WTC11 (cell line): ENCODE measurements around the gene PRDX6. TPM values are rescaled to one million over a fixed set of nuclear protein-coding genes. Genes with fewer than 3 reads are reported as not detected.
A peak's percentile ranks its signal among the peaks of the same experiment; 100 is the strongest.
"Not testable (repeated sequence)": the region's sequence is repeated elsewhere in the genome, so short reads cannot be mapped to it uniquely, and the experiment has no call there.

Source experiments
- ATAC-seq: fragments of 200-7000 bp; cut with Tn5 transposase; 2 replicates; pipeline ENCODE4 v1.10.0; 2021; ENCODE audit warnings: mild to moderate bottlenecking, moderate library complexity
- CTCF ChIA-PET: fragments of 300-600 bp; sonication (Branson Sonifier 250); formaldehyde crosslinking; loops from one replicate; lab custom pipeline; 2021; ENCODE audit warnings: antibody characterized with exemption; lab: Charles Lee
- POLR2A ChIA-PET: fragments of 350-600 bp; sonication (Branson Sonifier 250); formaldehyde crosslinking; loops from one replicate; lab custom pipeline; 2021; ENCODE audit warnings: antibody characterized with exemption; lab: Charles Lee
- DNase-seq: peaks from one replicate; pipeline ENCODE4 v3.0.0; 2021; ENCODE audit warnings: low spot score
- H3K27ac Mint-ChIP-seq: 2 replicates; pipeline ENCODE4 v1.8.0; 2021; ENCODE audit warnings: mixed read lengths
- H3K27me3 Mint-ChIP-seq: 2 replicates; pipeline ENCODE4 v1.8.0; 2021; ENCODE audit warnings: low read depth, mild to moderate bottlenecking, moderate library complexity, mixed read lengths
- H3K36me3 Mint-ChIP-seq: 2 replicates; pipeline ENCODE4 v1.8.0; 2021; ENCODE audit warnings: mixed read lengths
- H3K4me1 Mint-ChIP-seq: 2 replicates; pipeline ENCODE4 v1.8.0; 2022; ENCODE audit warnings: mixed read lengths
- H3K4me3 Mint-ChIP-seq: 2 replicates; pipeline ENCODE4 v1.8.0; 2021; ENCODE audit warnings: mild to moderate bottlenecking, moderate library complexity, mixed read lengths
- H3K9me3 Mint-ChIP-seq: 2 replicates; pipeline ENCODE4 v1.8.0; 2021; ENCODE audit warnings: mixed read lengths
- ATF1 ChIP-seq: sonication (generic); formaldehyde crosslinking; IDR thresholded peaks from 2 replicates; pipeline ENCODE4 v1.8.1; 2023; ENCODE audit warnings: mild to moderate bottlenecking, moderate library complexity, missing genetic modification reagents
- GTF2I ChIP-seq: fragments of 250-450 bp; sonication (Bioruptor Pico); conservative IDR thresholded peaks from 2 replicates; pipeline ENCODE4 v1.4.0; 2021; ENCODE audit warnings: mild to moderate bottlenecking
- HMGXB4 ChIP-seq: sonication (generic); formaldehyde crosslinking; IDR thresholded peaks from 2 replicates; pipeline ENCODE4 v1.8.1; 2023; ENCODE audit warnings: mild to moderate bottlenecking, moderate library complexity, missing genetic modification reagents
- IRF2 ChIP-seq: sonication (generic); formaldehyde crosslinking; IDR thresholded peaks from 2 replicates; pipeline ENCODE4 v1.8.0; 2022; ENCODE audit warnings: low read depth, missing genetic modification reagents, borderline replicate concordance
- NFATC4 ChIP-seq: fragments of 250-450 bp; sonication (Bioruptor Pico); IDR thresholded peaks from 2 replicates; pipeline ENCODE4 v1.9.0; 2021; ENCODE audit warnings: mild to moderate bottlenecking
- TP53 ChIP-seq: sonication (generic); formaldehyde crosslinking; IDR thresholded peaks from 2 replicates; pipeline ENCODE4 v1.8.1; 2023; ENCODE audit warnings: mild to moderate bottlenecking, missing genetic modification reagents
- ZNF219 ChIP-seq: sonication (generic); formaldehyde crosslinking; IDR thresholded peaks from 2 replicates; pipeline ENCODE4 v1.8.0; 2023; ENCODE audit warnings: missing genetic modification reagents, mild to moderate bottlenecking, borderline replicate concordance
- total RNA-seq: library from RNA; stranded (reverse); gene quantifications from 3 replicates; pipeline ENCODE4 v1.2.3, GENCODE V29; 2021
- TF ChIP-seq, protein P1 (sequence below): fragments of 250-450 bp; sonication (Bioruptor Pico); IDR thresholded peaks from 2 replicates; pipeline ENCODE4 v1.9.0; 2021; ENCODE audit warnings: mild to moderate bottlenecking, borderline replicate concordance
- TF ChIP-seq, protein P2 (sequence below): sonication (generic); formaldehyde crosslinking; conservative IDR thresholded peaks from 2 replicates; pipeline ENCODE4 v1.8.1; 2023; ENCODE audit warnings: mild to moderate bottlenecking, low read depth, missing genetic modification reagents, moderate library complexity
- TF ChIP-seq, protein P3 (sequence below): sonication (generic); formaldehyde crosslinking; IDR thresholded peaks from 2 replicates; pipeline ENCODE4 v1.8.1; 2022; ENCODE audit warnings: missing genetic modification reagents, borderline replicate concordance
- TF ChIP-seq, protein P4 (sequence below): sonication (generic); formaldehyde crosslinking; conservative IDR thresholded peaks from 2 replicates; pipeline ENCODE4 v1.8.1; 2022; ENCODE audit warnings: mild to moderate bottlenecking, missing genetic modification reagents
- TF ChIP-seq, protein P5 (sequence below): sonication (generic); formaldehyde crosslinking; IDR thresholded peaks from 2 replicates; pipeline ENCODE4 v1.8.1; 2023; ENCODE audit warnings: mild to moderate bottlenecking, missing genetic modification reagents

PRDX6 gene
- total RNA-seq, 1 experiment from 2014 or later, result 538 TPM

GRCh38 chr1:173459885-173460284, 17.2 kb upstream of the PRDX6 start:
- peaks cover 78% of the 10 kb centered on the region for H3K36me3 Mint-ChIP-seq
- ATAC-seq, result peak; percentile 24; the same call in 1 of the 2 replicates
- no peak for TF ChIP-seq IRF2 (CRISPR knock-in tag)
- TF ChIP-seq NFATC4 (CRISPR knock-in tag), result no peak
- TF ChIP-seq, protein P1, sequence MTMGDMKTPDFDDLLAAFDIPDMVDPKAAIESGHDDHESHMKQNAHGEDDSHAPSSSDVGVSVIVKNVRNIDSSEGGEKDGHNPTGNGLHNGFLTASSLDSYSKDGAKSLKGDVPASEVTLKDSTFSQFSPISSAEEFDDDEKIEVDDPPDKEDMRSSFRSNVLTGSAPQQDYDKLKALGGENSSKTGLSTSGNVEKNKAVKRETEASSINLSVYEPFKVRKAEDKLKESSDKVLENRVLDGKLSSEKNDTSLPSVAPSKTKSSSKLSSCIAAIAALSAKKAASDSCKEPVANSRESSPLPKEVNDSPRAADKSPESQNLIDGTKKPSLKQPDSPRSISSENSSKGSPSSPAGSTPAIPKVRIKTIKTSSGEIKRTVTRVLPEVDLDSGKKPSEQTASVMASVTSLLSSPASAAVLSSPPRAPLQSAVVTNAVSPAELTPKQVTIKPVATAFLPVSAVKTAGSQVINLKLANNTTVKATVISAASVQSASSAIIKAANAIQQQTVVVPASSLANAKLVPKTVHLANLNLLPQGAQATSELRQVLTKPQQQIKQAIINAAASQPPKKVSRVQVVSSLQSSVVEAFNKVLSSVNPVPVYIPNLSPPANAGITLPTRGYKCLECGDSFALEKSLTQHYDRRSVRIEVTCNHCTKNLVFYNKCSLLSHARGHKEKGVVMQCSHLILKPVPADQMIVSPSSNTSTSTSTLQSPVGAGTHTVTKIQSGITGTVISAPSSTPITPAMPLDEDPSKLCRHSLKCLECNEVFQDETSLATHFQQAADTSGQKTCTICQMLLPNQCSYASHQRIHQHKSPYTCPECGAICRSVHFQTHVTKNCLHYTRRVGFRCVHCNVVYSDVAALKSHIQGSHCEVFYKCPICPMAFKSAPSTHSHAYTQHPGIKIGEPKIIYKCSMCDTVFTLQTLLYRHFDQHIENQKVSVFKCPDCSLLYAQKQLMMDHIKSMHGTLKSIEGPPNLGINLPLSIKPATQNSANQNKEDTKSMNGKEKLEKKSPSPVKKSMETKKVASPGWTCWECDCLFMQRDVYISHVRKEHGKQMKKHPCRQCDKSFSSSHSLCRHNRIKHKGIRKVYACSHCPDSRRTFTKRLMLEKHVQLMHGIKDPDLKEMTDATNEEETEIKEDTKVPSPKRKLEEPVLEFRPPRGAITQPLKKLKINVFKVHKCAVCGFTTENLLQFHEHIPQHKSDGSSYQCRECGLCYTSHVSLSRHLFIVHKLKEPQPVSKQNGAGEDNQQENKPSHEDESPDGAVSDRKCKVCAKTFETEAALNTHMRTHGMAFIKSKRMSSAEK (CRISPR knock-in tag), result no peak
- TF ChIP-seq ZNF219, result no peak
- H3K27me3 Mint-ChIP-seq, result no peaks in the 10 kb centered on the region
- CTCF ChIA-PET, result no interaction called here
- no peak overlapping the region for H3K27ac Mint-ChIP-seq
- peaks cover 40% of the 10 kb centered on the region for H3K9me3 Mint-ChIP-seq
- DNase-seq, result no peak
- POLR2A ChIA-PET, result no interaction called here
- H3K4me1 Mint-ChIP-seq, result peaks cover 22% of the 10 kb centered on the region
- H3K4me3 Mint-ChIP-seq, result no peak overlapping the region

GRCh38 chr1:173462666-173463065, 14.5 kb upstream of the PRDX6 start:
- H3K4me3 Mint-ChIP-seq, H3K27me3 Mint-ChIP-seq, H3K27ac Mint-ChIP-seq, POLR2A ChIA-PET, DNase-seq, ATAC-seq: not testable (repeated sequence)
- CTCF ChIA-PET, result interaction anchor here (1.2 kb wide), 1 partner anchor 32 kb away, joined by 3 read pairs; no protein-coding TSS in a partner anchor
- Mint-ChIP-seq H3K36me3 (peaks cover 82% of the 10 kb centered on the region), H3K4me1 (peaks cover 18% of the 10 kb centered on the region), H3K9me3 (peaks cover 54% of the 10 kb centered on the region)

GRCh38 chr1:173464185-173464584, 12.9 kb upstream of the PRDX6 start:
- POLR2A ChIA-PET, result interaction anchor here (0.6 to 0.9 kb wide), 2 partner anchors 12 to 22 kb away, joined by 3 read pairs; no protein-coding TSS in a partner anchor
- H3K4me3 Mint-ChIP-seq, CTCF ChIA-PET, DNase-seq, ATAC-seq, H3K27ac Mint-ChIP-seq, H3K27me3 Mint-ChIP-seq: not testable (repeated sequence)
- peaks cover 14% of the 10 kb centered on the region for H3K4me1 Mint-ChIP-seq
- H3K36me3 Mint-ChIP-seq, result peaks cover 91% of the 10 kb centered on the region
- H3K9me3 Mint-ChIP-seq, result peaks cover 65% of the 10 kb centered on the region

- Mint-ChIP-seq H3K27me3 (no peaks in the 10 kb centered on the region; the same call in 1 of the 2 replicates), H3K27ac (no peak overlapping the region), H3K36me3 (peaks cover 97% of the 10 kb centered on the region), H3K4me1 (peaks cover 4% of the 10 kb centered on the region), H3K4me3 (no peak overlapping the region), H3K9me3 (peaks cover 89% of the 10 kb centered on the region)
- no peak for ATAC-seq
- TF ChIP-seq HMGXB4 (CRISPR knock-in tag), result no peak
- TF ChIP-seq, protein P2, sequence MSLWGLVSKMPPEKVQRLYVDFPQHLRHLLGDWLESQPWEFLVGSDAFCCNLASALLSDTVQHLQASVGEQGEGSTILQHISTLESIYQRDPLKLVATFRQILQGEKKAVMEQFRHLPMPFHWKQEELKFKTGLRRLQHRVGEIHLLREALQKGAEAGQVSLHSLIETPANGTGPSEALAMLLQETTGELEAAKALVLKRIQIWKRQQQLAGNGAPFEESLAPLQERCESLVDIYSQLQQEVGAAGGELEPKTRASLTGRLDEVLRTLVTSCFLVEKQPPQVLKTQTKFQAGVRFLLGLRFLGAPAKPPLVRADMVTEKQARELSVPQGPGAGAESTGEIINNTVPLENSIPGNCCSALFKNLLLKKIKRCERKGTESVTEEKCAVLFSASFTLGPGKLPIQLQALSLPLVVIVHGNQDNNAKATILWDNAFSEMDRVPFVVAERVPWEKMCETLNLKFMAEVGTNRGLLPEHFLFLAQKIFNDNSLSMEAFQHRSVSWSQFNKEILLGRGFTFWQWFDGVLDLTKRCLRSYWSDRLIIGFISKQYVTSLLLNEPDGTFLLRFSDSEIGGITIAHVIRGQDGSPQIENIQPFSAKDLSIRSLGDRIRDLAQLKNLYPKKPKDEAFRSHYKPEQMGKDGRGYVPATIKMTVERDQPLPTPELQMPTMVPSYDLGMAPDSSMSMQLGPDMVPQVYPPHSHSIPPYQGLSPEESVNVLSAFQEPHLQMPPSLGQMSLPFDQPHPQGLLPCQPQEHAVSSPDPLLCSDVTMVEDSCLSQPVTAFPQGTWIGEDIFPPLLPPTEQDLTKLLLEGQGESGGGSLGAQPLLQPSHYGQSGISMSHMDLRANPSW (CRISPR knock-in tag), result no peak
- TF ChIP-seq, protein P3, sequence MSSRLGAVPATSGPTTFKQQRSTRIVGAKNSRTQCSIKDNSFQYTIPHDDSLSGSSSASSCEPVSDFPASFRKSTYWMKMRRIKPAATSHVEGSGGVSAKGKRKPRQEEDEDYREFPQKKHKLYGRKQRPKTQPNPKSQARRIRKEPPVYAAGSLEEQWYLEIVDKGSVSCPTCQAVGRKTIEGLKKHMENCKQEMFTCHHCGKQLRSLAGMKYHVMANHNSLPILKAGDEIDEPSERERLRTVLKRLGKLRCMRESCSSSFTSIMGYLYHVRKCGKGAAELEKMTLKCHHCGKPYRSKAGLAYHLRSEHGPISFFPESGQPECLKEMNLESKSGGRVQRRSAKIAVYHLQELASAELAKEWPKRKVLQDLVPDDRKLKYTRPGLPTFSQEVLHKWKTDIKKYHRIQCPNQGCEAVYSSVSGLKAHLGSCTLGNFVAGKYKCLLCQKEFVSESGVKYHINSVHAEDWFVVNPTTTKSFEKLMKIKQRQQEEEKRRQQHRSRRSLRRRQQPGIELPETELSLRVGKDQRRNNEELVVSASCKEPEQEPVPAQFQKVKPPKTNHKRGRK, result no peak
- TF ChIP-seq, protein P4, sequence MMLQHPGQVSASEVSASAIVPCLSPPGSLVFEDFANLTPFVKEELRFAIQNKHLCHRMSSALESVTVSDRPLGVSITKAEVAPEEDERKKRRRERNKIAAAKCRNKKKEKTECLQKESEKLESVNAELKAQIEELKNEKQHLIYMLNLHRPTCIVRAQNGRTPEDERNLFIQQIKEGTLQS (CRISPR knock-in tag), result no peak
- no peak for TF ChIP-seq GTF2I (CRISPR knock-in tag)
- TF ChIP-seq, protein P5, sequence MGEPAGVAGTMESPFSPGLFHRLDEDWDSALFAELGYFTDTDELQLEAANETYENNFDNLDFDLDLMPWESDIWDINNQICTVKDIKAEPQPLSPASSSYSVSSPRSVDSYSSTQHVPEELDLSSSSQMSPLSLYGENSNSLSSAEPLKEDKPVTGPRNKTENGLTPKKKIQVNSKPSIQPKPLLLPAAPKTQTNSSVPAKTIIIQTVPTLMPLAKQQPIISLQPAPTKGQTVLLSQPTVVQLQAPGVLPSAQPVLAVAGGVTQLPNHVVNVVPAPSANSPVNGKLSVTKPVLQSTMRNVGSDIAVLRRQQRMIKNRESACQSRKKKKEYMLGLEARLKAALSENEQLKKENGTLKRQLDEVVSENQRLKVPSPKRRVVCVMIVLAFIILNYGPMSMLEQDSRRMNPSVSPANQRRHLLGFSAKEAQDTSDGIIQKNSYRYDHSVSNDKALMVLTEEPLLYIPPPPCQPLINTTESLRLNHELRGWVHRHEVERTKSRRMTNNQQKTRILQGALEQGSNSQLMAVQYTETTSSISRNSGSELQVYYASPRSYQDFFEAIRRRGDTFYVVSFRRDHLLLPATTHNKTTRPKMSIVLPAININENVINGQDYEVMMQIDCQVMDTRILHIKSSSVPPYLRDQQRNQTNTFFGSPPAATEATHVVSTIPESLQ, result no peak
- no peak for TF ChIP-seq IRF2 (CRISPR knock-in tag)
- TF ChIP-seq ATF1, result no peak
- TF ChIP-seq TP53 (CRISPR knock-in tag), result no peak
- ChIA-PET CTCF (no interaction called here), POLR2A (no interaction called here)
- no peak for DNase-seq
Observed at GRCh38 chr1:173467426-173467825, 9.7 kb upstream of the PRDX6 start.
